OCI-LY1 (cell line): Measurements from ENCODE around the gene HNRNPM.

Source experiments
- H2AFZ ChIP-seq: fragments of 200-600 bp; sonication (generic), shearing (Covaris generic); 2 replicates; pipeline ENCODE4 v1.6.0; 2014; ENCODE audit warnings: antibody characterized with exemption, mild to moderate bottlenecking, low read length
- H3F3A ChIP-seq: fragments of 200-600 bp; sonication (generic), shearing (Covaris generic); 2 replicates; pipeline ENCODE4 v1.6.0; 2014; ENCODE audit warnings: mild to moderate bottlenecking, antibody characterized with exemption, low read length, moderate library complexity; ENCODE audit not compliant: insufficient read depth
- H3K27ac ChIP-seq: fragments of 200-600 bp; sonication (generic); 2 replicates; pipeline ENCODE4 v1.5.1; 2014; ENCODE audit warnings: low read length, mixed run types, mild to moderate bottlenecking, low read depth; ENCODE audit not compliant: poor library complexity, severe bottlenecking
- H3K27me3 ChIP-seq: fragments of 200-600 bp; sonication (generic); 2 replicates; pipeline ENCODE4 v1.6.0; 2014; ENCODE audit warnings: antibody characterized with exemption, mild to moderate bottlenecking, low read length, moderate library complexity; ENCODE audit not compliant: insufficient read depth
- H3K36me3 ChIP-seq: fragments of 200-600 bp; sonication (generic); 2 replicates; pipeline ENCODE4 v1.6.1; 2014; ENCODE audit warnings: mild to moderate bottlenecking, antibody characterized with exemption, low read length, moderate library complexity, mixed read lengths; ENCODE audit not compliant: insufficient read depth
- H3K4me1 ChIP-seq: fragments of 200-600 bp; sonication (generic); 2 replicates; pipeline ENCODE4 v1.5.1; 2014; ENCODE audit warnings: mild to moderate bottlenecking, low read length, moderate library complexity; ENCODE audit not compliant: insufficient read depth, severe bottlenecking
- H3K4me2 ChIP-seq: fragments of 200-600 bp; sonication (generic), shearing (Covaris generic); 2 replicates; pipeline ENCODE4 v1.6.1; 2014; ENCODE audit warnings: low read length
- H3K4me3 ChIP-seq: fragments of 200-600 bp; sonication (generic); 2 replicates; pipeline ENCODE4 v1.5.1; 2014; ENCODE audit warnings: low read length, low read depth, mild to moderate bottlenecking, mixed read lengths; ENCODE audit not compliant: poor library complexity, severe bottlenecking
- H3K79me2 ChIP-seq: fragments of 200-600 bp; shearing (Covaris generic); 2 replicates; pipeline ENCODE4 v1.6.1; 2016; ENCODE audit warnings: mixed run types, low read length, mixed read lengths; ENCODE audit not compliant: insufficient read depth
- H3K9ac ChIP-seq: fragments of 200-600 bp; sonication (generic), shearing (Covaris generic); 2 replicates; pipeline ENCODE4 v1.6.1; 2014; ENCODE audit warnings: mild to moderate bottlenecking, low read length, mixed read lengths
- H3K9me2 ChIP-seq: fragments of 200-600 bp; sonication (generic), shearing (Covaris generic); 2 replicates; pipeline ENCODE4 v1.6.1; 2014; ENCODE audit warnings: low read depth, mild to moderate bottlenecking, low read length, mixed read lengths
- H3K9me3 ChIP-seq: fragments of 200-600 bp; shearing (Covaris generic); 2 replicates; pipeline ENCODE4 v1.6.1; 2014; ENCODE audit warnings: low read length, mixed read lengths
- H4K20me1 ChIP-seq: fragments of 200-600 bp; sonication (generic), shearing (Covaris generic); 2 replicates; pipeline ENCODE4 v1.6.0; 2016; ENCODE audit warnings: mild to moderate bottlenecking, low read length; ENCODE audit not compliant: insufficient read depth
- EZH2 ChIP-seq: fragments of 200-600 bp; sonication (generic), shearing (Covaris generic); IDR thresholded peaks from 2 replicates; pipeline ENCODE4 v1.8.0; 2017; ENCODE audit warnings: borderline replicate concordance, mixed run types, mild to moderate bottlenecking, antibody characterized with exemption, low read length, moderate library complexity, mixed read lengths
- TF ChIP-seq, protein P1 (sequence below): fragments of 200-600 bp; sonication (generic), shearing (Covaris generic); IDR thresholded peaks from 2 replicates; pipeline ENCODE4 v1.5.1; 2017; ENCODE audit warnings: mild to moderate bottlenecking, antibody characterized with exemption, low read length, moderate library complexity, mixed read lengths

Gene HNRNPM

DNA sequence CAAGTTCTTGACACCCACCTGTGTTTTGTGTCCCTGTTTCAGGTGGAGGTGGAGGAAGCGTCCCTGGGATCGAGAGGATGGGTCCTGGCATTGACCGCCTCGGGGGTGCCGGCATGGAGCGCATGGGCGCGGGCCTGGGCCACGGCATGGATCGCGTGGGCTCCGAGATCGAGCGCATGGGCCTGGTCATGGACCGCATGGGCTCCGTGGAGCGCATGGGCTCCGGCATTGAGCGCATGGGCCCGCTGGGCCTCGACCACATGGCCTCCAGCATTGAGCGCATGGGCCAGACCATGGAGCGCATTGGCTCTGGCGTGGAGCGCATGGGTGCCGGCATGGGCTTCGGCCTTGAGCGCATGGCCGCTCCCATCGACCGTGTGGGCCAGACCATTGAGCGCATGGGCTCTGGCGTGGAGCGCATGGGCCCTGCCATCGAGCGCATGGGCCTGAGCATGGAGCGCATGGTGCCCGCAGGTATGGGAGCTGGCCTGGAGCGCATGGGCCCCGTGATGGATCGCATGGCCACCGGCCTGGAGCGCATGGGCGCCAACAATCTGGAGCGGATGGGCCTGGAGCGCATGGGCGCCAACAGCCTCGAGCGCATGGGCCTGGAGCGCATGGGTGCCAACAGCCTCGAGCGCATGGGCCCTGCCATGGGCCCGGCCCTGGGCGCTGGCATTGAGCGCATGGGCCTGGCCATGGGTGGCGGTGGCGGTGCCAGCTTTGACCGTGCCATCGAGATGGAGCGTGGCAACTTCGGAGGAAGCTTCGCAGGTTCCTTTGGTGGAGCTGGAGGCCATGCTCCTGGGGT is 41.0 kb downstream of the HNRNPM start:
- no peaks in the 10 kb centered on the region for H3K9me3 ChIP-seq
- no peak overlapping the region for H3K9ac ChIP-seq
- H3K4me3 ChIP-seq, result no peak overlapping the region
- H3F3A ChIP-seq, result no peaks in the 10 kb centered on the region; the same call in 1 of the 2 replicates
- TF ChIP-seq, protein P1, sequence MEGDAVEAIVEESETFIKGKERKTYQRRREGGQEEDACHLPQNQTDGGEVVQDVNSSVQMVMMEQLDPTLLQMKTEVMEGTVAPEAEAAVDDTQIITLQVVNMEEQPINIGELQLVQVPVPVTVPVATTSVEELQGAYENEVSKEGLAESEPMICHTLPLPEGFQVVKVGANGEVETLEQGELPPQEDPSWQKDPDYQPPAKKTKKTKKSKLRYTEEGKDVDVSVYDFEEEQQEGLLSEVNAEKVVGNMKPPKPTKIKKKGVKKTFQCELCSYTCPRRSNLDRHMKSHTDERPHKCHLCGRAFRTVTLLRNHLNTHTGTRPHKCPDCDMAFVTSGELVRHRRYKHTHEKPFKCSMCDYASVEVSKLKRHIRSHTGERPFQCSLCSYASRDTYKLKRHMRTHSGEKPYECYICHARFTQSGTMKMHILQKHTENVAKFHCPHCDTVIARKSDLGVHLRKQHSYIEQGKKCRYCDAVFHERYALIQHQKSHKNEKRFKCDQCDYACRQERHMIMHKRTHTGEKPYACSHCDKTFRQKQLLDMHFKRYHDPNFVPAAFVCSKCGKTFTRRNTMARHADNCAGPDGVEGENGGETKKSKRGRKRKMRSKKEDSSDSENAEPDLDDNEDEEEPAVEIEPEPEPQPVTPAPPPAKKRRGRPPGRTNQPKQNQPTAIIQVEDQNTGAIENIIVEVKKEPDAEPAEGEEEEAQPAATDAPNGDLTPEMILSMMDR, result no peak
- TF ChIP-seq EZH2, result no peak
- H3K27ac ChIP-seq, result no peak overlapping the region
- H3K27me3 ChIP-seq, result no peaks in the 10 kb centered on the region
- no peak overlapping the region for H3K4me2 ChIP-seq
- H4K20me1 ChIP-seq, result no peaks in the 10 kb centered on the region
- H3K4me1 ChIP-seq, result no peaks in the 10 kb centered on the region
- peaks cover 84% of the 10 kb centered on the region for H3K36me3 ChIP-seq
- no peaks in the 10 kb centered on the region for H3K9me2 ChIP-seq
- H2AFZ ChIP-seq, result no peak overlapping the region
- no peaks in the 10 kb centered on the region for H3K79me2 ChIP-seq

- H3K9me2 ChIP-seq, result no peaks in the 10 kb centered on the region
- no peaks in the 10 kb centered on the region for H3K4me1 ChIP-seq
- no peaks in the 10 kb centered on the region for H3K79me2 ChIP-seq
- no peak overlapping the region for H3K27ac ChIP-seq
- peaks cover 75% of the 10 kb centered on the region for H3K36me3 ChIP-seq
- no peaks in the 10 kb centered on the region for H3K27me3 ChIP-seq
- H4K20me1 ChIP-seq, result no peaks in the 10 kb centered on the region
- H3F3A ChIP-seq, result no peaks in the 10 kb centered on the region; the same call in 1 of the 2 replicates
- no peak overlapping the region for H2AFZ ChIP-seq
- H3K4me2 ChIP-seq, result no peak overlapping the region
- H3K9ac ChIP-seq, result no peak overlapping the region
- no peaks in the 10 kb centered on the region for H3K9me3 ChIP-seq
- TF ChIP-seq, protein P1, result no peak
- no peak for TF ChIP-seq EZH2
- no peak overlapping the region for H3K4me3 ChIP-seq
These were observed 41.9 kb downstream of the HNRNPM start for GRCh38 chr19:8486661-8487136.

DNA sequence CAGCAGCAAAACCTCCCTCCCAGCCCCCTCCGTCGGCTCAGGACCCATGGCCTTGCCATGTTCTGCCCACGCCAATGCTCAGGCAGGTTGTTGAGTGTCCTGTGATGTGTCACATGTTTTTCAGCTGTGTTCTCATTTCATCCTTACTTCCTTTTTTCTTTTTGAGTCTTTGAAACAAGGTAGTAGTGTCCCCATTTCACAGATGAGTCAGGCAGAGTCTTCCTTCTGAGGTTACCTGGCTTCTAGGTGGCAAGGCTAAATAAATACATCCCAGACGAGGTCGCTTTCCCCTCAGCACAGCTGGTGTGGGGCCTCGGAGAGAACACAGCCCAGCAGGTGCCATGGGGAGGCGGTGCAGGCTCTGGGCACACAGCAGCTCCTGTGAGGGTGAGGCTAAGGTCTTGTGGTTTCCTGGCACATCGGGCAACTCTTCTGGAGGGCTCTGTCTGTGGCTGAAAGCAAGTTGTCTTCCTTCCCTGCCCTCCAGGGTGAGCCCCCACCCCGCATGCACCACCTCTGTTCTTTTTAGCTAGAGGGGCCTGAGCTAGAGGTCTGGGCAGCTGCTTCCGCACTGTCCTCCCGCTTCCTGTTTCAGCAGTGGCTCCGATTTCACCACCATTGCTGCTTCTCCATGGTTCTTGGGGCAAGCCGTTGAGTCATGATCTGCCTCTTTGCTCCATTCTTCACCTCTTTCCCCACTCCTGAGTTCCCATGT is 42.5 kb downstream of the HNRNPM start:
- H3K4me3 ChIP-seq, result no peak overlapping the region
- H3K9ac ChIP-seq, result no peak overlapping the region
- no peaks in the 10 kb centered on the region for H3K9me3 ChIP-seq
- peaks cover 69% of the 10 kb centered on the region for H3K36me3 ChIP-seq
- no peaks in the 10 kb centered on the region for H3K4me1 ChIP-seq
- H3F3A ChIP-seq, result no peaks in the 10 kb centered on the region; the same call in 1 of the 2 replicates
- no peak overlapping the region for H2AFZ ChIP-seq
- no peaks in the 10 kb centered on the region for H4K20me1 ChIP-seq
- H3K9me2 ChIP-seq, result no peaks in the 10 kb centered on the region
- no peaks in the 10 kb centered on the region for H3K27me3 ChIP-seq
- no peak overlapping the region for H3K27ac ChIP-seq
- H3K79me2 ChIP-seq, result no peaks in the 10 kb centered on the region
- H3K4me2 ChIP-seq, result no peak overlapping the region
- TF ChIP-seq, protein P1, result no peak
- TF ChIP-seq EZH2, result no peak
